ENCODE results near the gene P3H1. TPM values are rescaled to one million over a fixed set of nuclear protein-coding genes. Genes with fewer than 3 reads are reported as not detected.

The P3H1 gene
- total RNA-seq, 1 donor = 75.2 TPM

GRCh38 chr1:42784946-42785693, 18.3 kb upstream of the P3H1 start, which contains the start of gene TMEM269:
Gene TMEM269 (plus strand): TSS chr1:42784991. CDS start chr1:42789894, 4,903 bp downstream.
- no peak for TF ChIP-seq CTCF (IDR thresholded peaks at IDR 0.05; ENCODE audit: insufficient read depth, low read length)
- DNase-seq (ENCODE audit: low read depth) = peak; percentile 1
- H3K4me3 ChIP-seq (ENCODE audit: low read depth, low read length) = peak within 1 kb of the TSS; percentile 51

GRCh38 chr1:42784547-42784945, 17.7 kb upstream of the P3H1 start:
- DNase-seq (ENCODE audit: low read depth) = no peak
- TF ChIP-seq CTCF (IDR thresholded peaks at IDR 0.05; ENCODE audit: insufficient read depth, low read length) = no peak
- H3K4me3 ChIP-seq (ENCODE audit: low read depth, low read length) = no peak overlapping the region

GRCh38 chr1:42783092-42783491, 16.3 kb upstream of the P3H1 start:
- TF ChIP-seq CTCF (IDR thresholded peaks at IDR 0.05; ENCODE audit: insufficient read depth, low read length) = no peak
- DNase-seq (ENCODE audit: low read depth) = no peak
- no peak overlapping the region for H3K4me3 ChIP-seq (ENCODE audit: low read depth, low read length)

- H3K4me3 ChIP-seq (ENCODE audit: low read depth, low read length) = no peak overlapping the region
- no peak for TF ChIP-seq CTCF (IDR thresholded peaks at IDR 0.05; ENCODE audit: insufficient read depth, low read length)
Observed at GRCh38 chr1:42780176-42780575, 13.3 kb upstream of the P3H1 start.

GRCh38 chr1:42779725-42780124, 12.9 kb upstream of the P3H1 start:
- no peak overlapping the region for H3K4me3 ChIP-seq (ENCODE audit: low read depth, low read length)
- TF ChIP-seq CTCF (IDR thresholded peaks at IDR 0.05; ENCODE audit: insufficient read depth, low read length) = no peak
- DNase-seq (ENCODE audit: low read depth) = no peak

More at GRCh38 chr1:42780176-42780575, 13.3 kb upstream of the P3H1 start:
- no peak for DNase-seq (ENCODE audit: low read depth)

GRCh38 chr1:42777852-42778251, 11.0 kb upstream of the P3H1 start:
- H3K4me3 ChIP-seq (ENCODE audit: low read depth, low read length) = no peak overlapping the region
- TF ChIP-seq CTCF (IDR thresholded peaks at IDR 0.05; ENCODE audit: insufficient read depth, low read length) = peak; percentile 78
- peak; percentile 52 for DNase-seq (ENCODE audit: low read depth)

Data from fibroblast of the aortic adventitia (primary cell).